ENCODE data around the gene SCNN1B. TPM values are rescaled to one million over a fixed set of nuclear protein-coding genes. Genes with fewer than 3 reads are reported as not detected.
"Not testable (repeated sequence)": the region's sequence is repeated elsewhere in the genome, so short reads cannot be mapped to it uniquely, and the experiment has no call there.

The SCNN1B gene
- total RNA-seq, 2 experiments from 2014 or later = not detected

DNA sequence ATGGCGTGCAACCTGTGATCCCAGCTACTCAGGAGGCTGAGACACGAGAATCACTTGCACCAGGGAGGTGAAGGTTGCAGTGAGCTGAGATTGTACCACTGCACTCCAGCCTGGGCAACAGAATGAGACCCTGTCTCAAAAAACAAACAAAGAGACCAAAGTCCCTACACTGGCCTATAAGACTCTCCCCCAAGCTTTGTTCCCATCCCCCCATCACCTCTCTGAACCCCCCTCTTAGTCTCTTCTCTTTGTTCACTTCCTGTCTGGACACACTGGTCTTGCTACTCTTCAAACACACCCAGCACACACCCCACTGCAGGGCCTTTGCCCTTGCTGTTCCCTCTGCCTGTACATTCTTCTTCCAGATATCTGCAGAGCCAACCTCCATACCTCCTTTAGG is 7.8 kb upstream of the SCNN1B start:
- Mint-ChIP-seq H3K4me3 (no peak overlapping the region), H3K27ac (no peak overlapping the region), H3K4me1 (no peaks in the 10 kb centered on the region), H3K9me3 (no peaks in the 10 kb centered on the region), H3K36me3 (ENCODE audit: low read depth) (no peaks in the 10 kb centered on the region), H3K27me3 (peaks cover 13% of the 10 kb centered on the region)
- no peak for DNase-seq
- ChIA-PET CTCF (no interaction called here), POLR2A (no interaction called here)

DNA sequence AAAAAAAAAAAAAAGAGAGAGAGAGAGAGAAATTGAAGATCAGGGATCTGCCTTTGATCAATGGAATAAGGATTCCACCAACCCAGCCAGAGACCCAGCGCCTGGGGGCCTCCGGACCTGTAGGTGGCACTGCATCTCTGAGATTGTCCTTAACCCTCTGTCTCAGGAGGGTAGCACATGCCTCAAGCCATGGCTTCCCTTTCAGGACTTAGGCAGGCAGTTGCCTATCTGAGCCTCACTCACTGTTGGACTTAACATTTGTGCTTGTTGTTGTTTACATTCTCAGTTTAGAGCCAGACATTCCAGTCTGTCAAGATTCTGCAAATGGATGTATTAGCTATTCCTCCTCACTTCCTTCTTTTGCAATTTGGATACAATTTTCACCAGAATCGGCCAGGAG is 5.1 kb upstream of the SCNN1B start:
- Mint-ChIP-seq H3K36me3 (ENCODE audit: low read depth) (no peaks in the 10 kb centered on the region), H3K27me3 (peaks cover 28% of the 10 kb centered on the region), H3K9me3 (no peaks in the 10 kb centered on the region), H3K27ac (no peak overlapping the region), H3K4me3 (no peak overlapping the region), H3K4me1 (peaks cover 3% of the 10 kb centered on the region)
- POLR2A ChIA-PET = no interaction called here
- CTCF ChIA-PET = no interaction called here
- no peak for DNase-seq

DNA sequence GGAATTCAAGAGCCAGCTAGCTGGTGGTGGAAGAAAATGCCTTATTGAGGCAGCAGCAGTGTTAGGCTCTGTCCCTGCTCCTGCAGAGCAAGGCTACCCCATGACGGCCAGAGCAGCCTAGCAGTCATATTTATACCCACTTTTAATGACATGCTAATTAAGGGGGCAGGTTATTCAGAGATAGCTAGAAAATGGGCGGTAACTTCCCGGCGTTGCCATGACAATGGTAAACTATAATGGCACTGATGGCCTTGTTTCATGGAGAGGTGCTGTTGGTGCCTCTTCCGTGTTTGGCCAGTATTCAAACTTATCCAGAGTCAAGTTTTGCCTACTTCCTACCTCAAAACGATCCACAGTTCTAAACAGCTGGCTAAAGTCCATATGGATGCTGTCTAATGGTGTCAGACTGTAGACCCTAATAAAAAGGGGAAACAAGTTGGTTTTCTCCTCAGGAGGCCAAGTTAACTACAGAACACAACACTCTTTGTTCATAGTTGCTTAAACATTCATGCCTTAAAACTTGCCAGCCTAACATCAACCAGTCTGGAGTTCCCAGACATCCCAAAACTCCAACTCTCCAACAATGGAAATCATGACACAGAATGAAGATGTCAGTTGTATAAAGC is 3.7 kb upstream of the SCNN1B start:
- Mint-ChIP-seq H3K27me3 (peaks cover 37% of the 10 kb centered on the region), H3K27ac (no peak overlapping the region), H3K9me3 (no peaks in the 10 kb centered on the region), H3K36me3 (ENCODE audit: low read depth) (no peaks in the 10 kb centered on the region), H3K4me1 (peaks cover 3% of the 10 kb centered on the region), H3K4me3 (no peak overlapping the region)
- POLR2A ChIA-PET = no interaction called here
- CTCF ChIA-PET = no interaction called here
- no peak for DNase-seq

DNA sequence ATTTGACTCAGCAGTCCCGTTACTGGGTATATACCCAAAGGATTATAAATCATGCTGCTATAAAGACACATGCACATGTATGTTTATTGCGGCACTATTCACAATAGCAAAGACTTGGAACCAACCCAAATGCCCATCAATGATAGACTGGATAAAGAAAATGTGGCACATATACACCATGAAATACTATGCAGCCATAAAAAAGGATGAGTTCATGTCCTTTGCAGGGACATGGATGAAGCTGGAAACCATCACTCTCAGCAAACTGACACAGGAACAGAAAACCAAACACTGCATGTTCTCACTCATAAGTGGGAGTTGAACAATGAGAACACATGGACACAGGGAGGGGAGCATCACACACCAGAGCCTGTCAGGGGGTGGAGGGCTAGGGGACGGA is 2.3 kb upstream of the SCNN1B start:
- H3K27ac Mint-ChIP-seq; H3K4me3 Mint-ChIP-seq; POLR2A ChIA-PET; H3K4me1 Mint-ChIP-seq; H3K9me3 Mint-ChIP-seq; H3K36me3 Mint-ChIP-seq (ENCODE audit: low read depth); DNase-seq; CTCF ChIA-PET: not testable (repeated sequence)
- peaks cover 37% of the 10 kb centered on the region for H3K27me3 Mint-ChIP-seq

DNA sequence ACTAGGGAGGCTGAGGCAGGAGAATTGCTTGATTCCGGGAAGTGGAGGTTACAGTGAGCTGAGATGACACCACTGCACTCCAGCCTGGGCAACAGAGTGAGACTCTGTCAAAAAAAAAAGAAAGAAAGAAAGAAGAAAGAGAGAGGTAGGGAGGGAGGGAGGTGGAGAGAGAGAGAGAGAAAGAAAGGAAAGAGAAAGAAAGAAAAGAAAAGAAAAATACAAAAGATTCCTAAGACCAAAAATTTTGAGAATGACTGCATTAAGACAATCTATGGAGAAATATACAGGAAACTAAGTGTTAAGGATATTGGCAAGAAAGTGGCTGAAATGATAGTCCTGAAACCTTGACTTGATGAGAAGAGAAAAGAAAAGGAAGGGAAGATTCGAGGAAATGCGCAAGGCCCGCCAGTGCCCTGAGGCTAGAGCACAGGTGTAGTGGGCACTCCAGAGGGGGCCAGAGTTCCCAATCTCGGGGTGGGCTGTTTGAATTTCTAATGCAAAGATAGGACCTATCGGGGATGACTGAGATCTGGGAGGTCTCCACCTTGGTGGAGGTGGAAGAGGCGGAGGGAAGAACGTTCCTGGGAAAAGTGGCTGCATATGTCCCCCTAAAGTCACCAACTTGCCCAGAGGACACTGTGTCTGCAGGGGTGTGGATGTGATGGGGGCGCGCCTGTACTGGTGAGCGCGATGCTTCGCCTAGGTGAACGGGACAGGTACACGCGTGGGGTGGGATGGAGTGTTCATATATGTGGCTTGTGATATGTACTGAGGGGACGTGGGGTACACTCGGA is 654 bp upstream of the SCNN1B start:
- CTCF ChIA-PET = no interaction called here

DNA sequence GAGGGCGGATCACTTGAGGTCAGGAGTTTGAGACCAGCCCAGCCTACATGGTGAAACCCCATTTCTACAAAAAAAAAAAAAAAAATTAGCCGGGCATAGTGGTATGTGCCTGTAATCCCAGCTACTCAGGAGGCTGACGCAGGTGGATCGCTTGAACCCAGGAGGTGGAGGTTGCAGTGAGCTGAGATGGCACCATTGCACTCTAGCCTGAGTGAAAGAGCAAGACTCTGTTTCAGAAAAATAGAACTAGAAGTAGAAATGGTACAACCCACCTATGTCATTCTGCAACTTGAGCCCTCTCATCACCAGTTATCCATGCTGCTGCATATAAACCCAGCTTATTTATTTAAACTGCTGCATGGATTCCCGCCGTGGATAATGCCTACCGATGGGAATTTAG is 1.6 kb downstream of the SCNN1B start:
- no peak overlapping the region for H3K4me3 Mint-ChIP-seq
- no peak for DNase-seq
- ChIA-PET CTCF (no interaction called here), POLR2A (no interaction called here)
- H3K27me3 Mint-ChIP-seq = peaks cover 29% of the 10 kb centered on the region
- no peaks in the 10 kb centered on the region for H3K36me3 Mint-ChIP-seq (ENCODE audit: low read depth)
- H3K27ac Mint-ChIP-seq = no peak overlapping the region
- H3K4me1 Mint-ChIP-seq = peaks cover 3% of the 10 kb centered on the region
- H3K9me3 Mint-ChIP-seq = no peaks in the 10 kb centered on the region

More for the DNA sequence above, 654 bp upstream of the SCNN1B start:
- peaks cover 30% of the 10 kb centered on the region for H3K27me3 Mint-ChIP-seq
- no peaks in the 10 kb centered on the region for H3K9me3 Mint-ChIP-seq
- peak overlapping the region; percentile 48 for H3K27ac Mint-ChIP-seq
- DNase-seq = no peak
- no peak overlapping the region for H3K4me3 Mint-ChIP-seq
- POLR2A ChIA-PET = no interaction called here
- peaks cover 3% of the 10 kb centered on the region for H3K4me1 Mint-ChIP-seq
- no peaks in the 10 kb centered on the region for H3K36me3 Mint-ChIP-seq (ENCODE audit: low read depth)

DNA sequence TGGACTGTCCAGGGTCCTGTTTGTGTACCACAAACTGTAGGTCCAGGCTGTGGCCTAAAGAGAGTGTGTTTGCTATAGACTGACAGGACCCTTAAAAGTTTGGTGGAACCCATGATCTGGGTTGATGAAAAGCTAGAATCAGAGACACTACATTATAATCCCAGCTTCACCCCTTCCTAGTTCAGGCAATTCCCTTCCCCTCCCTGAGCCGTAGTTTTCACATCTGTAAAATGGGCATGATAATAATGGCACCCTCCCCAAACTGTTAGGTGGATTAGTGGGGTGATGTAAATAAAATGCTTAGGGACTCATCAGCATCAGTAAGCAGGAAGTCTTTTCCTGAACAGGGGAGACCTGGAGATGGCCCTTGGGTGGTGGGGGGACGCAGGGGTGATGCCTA is 2.5 kb downstream of the SCNN1B start:
- Mint-ChIP-seq H3K4me3 (no peak overlapping the region), H3K27me3 (peaks cover 29% of the 10 kb centered on the region), H3K4me1 (peaks cover 3% of the 10 kb centered on the region), H3K9me3 (no peaks in the 10 kb centered on the region), H3K36me3 (ENCODE audit: low read depth) (no peaks in the 10 kb centered on the region), H3K27ac (no peak overlapping the region)
- ChIA-PET POLR2A (no interaction called here), CTCF (no interaction called here)
- no peak for DNase-seq

DNA sequence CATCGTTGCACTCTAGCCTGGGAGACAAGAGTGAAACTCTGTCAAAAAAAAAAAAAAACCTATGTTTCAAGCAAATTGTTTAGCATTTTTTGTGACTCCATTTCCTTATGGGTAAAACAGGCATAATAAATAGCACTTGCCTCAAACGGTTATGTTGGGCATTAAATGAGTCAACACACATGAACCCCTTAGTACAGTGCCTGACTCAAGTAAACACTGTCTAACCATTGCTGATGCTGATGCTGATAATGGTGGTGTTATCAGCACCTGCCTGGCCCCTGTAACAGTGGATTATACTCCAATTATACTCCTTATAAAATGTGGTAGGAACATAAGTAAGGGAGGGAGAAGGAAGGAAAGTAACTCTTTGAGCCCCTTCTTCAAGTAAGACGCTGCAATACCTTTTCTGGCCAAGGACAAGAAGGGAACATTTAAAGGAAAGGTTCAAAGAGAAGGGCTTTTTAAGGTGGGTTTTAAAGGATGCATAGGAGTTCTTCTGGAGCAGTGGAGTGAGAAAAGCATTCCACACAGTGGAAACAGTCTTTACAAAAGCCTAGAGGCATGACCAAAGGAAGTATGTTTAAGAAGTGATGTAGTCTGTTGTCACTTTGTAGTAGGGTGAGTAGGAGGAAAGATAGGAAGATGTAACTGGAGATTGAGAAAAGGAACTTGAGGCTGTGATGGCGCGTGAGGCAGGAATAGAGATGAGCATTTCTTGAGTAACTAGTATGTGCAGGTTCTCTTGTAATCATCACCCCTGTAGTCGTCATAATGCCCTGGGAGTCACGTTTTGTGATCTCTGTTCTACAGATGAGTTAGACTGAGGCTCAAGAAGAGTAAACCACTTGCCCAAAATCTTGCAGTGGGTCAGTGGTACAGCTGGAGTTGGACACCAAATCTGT is 4.3 kb downstream of the SCNN1B start:
- Mint-ChIP-seq H3K27ac (no peak overlapping the region), H3K4me1 (peaks cover 1% of the 10 kb centered on the region), H3K27me3 (peaks cover 18% of the 10 kb centered on the region), H3K36me3 (ENCODE audit: low read depth) (no peaks in the 10 kb centered on the region), H3K4me3 (no peak overlapping the region), H3K9me3 (no peaks in the 10 kb centered on the region)
- ChIA-PET CTCF (interaction anchor here (0.9 kb wide), 1 partner anchor 54 kb away, joined by 3 read pairs; no protein-coding TSS in a partner anchor), POLR2A (no interaction called here)
- no peak for DNase-seq

DNA sequence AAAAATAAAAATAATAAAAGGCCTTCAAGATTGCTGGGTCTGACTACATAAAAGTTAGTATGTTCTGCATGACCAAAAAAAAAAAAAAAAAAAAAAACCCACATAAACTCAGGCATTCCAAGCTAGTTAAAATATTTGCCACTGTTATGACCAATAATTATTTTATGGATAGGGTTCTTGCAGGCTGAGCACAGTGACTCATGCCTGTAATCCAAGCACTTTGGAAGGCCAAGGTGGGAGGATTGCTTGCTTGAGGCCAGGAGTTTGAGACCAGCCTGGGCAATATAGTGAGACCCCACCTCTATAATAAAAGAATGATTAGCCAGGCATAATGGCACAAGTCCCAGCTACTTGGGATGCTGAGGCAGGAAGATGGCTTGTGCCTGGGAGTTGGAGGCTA is 8.1 kb downstream of the SCNN1B start:
- POLR2A ChIA-PET = no interaction called here
- H3K36me3 Mint-ChIP-seq (ENCODE audit: low read depth) = no peaks in the 10 kb centered on the region

DNA sequence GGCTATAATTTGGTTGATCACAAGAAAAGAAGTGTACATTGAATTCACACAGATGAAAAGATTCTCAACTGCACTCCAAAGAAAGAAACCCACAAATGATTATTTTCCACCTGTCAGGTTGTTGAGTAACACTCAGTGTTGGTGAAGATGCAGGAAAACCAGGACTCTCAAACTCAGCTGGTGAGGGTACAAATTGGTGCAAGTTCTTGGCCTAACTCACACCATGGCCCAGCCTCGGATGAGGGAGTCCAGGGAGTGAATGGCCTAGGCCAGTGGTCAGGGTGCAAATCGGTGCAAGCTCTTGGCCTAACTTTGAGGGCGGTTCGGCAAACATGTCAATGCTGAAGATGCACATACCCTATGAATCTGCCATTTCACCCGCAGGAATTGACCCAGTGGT is 8.6 kb downstream of the SCNN1B start:
- Mint-ChIP-seq H3K36me3 (ENCODE audit: low read depth) (no peaks in the 10 kb centered on the region), H3K4me3 (no peak overlapping the region), H3K27ac (no peak overlapping the region), H3K4me1 (no peaks in the 10 kb centered on the region), H3K27me3 (no peaks in the 10 kb centered on the region), H3K9me3 (no peaks in the 10 kb centered on the region)
- no peak for DNase-seq
- ChIA-PET CTCF (no interaction called here), POLR2A (no interaction called here)

More for the DNA sequence above, 8.1 kb downstream of the SCNN1B start:
- CTCF ChIA-PET = interaction anchor here (1.8 kb wide), 1 partner anchor 8 kb away, joined by 5 read pairs; no protein-coding TSS in a partner anchor
- no peak for DNase-seq
- Mint-ChIP-seq H3K27ac (no peak overlapping the region), H3K4me1 (no peaks in the 10 kb centered on the region), H3K4me3 (no peak overlapping the region), H3K27me3 (no peaks in the 10 kb centered on the region), H3K9me3 (no peaks in the 10 kb centered on the region)

DNA sequence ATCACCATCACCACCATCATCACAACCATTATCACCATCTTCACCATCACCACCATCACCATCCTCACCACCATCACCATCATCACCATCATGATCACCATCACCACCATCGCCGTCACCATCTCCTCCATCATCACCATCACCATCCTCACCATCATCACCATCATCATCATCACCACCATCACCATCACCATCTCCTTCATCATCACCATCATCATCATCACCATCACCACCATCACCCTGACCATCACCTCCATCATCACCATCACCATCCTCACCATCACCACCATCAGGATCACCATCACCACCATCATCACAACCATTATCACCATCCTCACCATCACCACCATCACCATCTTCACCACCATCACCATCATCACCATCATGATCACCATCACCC is 14.1 kb downstream of the SCNN1B start:
- Mint-ChIP-seq H3K27ac (no peak overlapping the region), H3K4me1 (no peaks in the 10 kb centered on the region), H3K9me3 (no peaks in the 10 kb centered on the region), H3K36me3 (ENCODE audit: low read depth) (no peaks in the 10 kb centered on the region), H3K4me3 (no peak overlapping the region), H3K27me3 (no peaks in the 10 kb centered on the region)
- POLR2A ChIA-PET = no interaction called here
- no peak for DNase-seq
- CTCF ChIA-PET = no interaction called here

DNA sequence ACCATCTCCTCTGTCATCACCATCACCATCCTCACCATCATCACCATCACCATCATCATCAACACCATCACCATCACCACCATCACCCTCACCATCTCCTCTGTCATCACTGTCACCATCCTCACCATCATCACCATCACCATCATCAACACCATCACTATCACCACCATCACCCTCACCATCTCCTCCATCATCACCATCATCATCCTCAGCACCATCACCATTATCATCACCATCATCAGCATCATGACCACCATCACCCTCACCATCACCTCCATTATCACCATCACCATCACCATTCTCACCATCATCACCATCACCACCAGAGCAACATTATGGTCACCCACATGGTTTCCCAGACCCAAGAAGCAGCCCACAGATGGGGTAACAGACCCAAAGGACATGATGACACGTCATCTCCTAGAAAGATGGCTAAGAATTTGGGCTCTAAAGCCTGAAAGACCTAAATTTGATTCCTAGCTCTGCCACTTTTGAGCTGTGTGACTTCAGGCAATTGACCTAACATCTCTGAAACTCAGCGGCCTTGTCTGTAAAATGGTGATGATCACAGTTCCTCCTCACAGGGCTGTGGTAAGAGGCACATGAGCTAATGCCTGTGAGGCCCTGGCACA is 14.6 kb downstream of the SCNN1B start:
- no peaks in the 10 kb centered on the region for H3K36me3 Mint-ChIP-seq (ENCODE audit: low read depth)
- DNase-seq = no peak
- H3K9me3 Mint-ChIP-seq = no peaks in the 10 kb centered on the region
- no peaks in the 10 kb centered on the region for H3K4me1 Mint-ChIP-seq
- H3K27me3 Mint-ChIP-seq = no peaks in the 10 kb centered on the region
- H3K27ac Mint-ChIP-seq = no peak overlapping the region
- ChIA-PET CTCF (no interaction called here), POLR2A (no interaction called here)
- H3K4me3 Mint-ChIP-seq = no peak overlapping the region

DNA sequence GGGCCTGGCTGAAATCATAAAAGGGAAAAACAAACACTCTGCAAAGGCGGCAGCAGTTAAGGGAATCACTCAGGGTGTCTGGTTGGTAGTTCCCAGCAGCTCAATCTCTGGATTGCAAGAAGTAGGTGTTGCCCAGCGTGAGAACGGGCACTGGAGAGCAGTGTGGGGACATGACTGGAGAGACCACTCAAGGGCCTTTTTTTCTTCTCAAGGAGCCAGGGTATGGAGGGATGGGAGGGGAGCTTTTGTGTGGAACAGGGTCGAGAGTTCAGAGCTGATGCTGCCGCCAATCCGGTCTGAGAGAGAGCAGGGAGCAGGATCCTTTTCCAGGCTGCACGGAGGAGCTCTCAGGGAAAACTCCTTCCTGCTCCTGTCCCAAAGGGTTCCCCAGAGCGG is 15.2 kb downstream of the SCNN1B start:
- POLR2A ChIA-PET = no interaction called here
- CTCF ChIA-PET = interaction anchor here (1.5 kb wide), 1 partner anchor 8 kb away, joined by 5 read pairs; no protein-coding TSS in a partner anchor
- no peak overlapping the region for H3K4me3 Mint-ChIP-seq
- no peaks in the 10 kb centered on the region for H3K9me3 Mint-ChIP-seq
- H3K36me3 Mint-ChIP-seq (ENCODE audit: low read depth) = no peaks in the 10 kb centered on the region
- no peak overlapping the region for H3K27ac Mint-ChIP-seq
- no peaks in the 10 kb centered on the region for H3K27me3 Mint-ChIP-seq
- H3K4me1 Mint-ChIP-seq = no peaks in the 10 kb centered on the region
- DNase-seq = no peak

Data from activated CD4-positive, alpha-beta T cell treated with anti-CD3 and anti-CD28 coated beads, Interleukin-2, amount 10 ng/mL, durations not matched to agents 7 days and 5 days (primary cell).